Breast epithelium (tissue), 4 donors: ENCODE measurements around the gene SEMA4C. TPM values are rescaled to one million over a fixed set of nuclear protein-coding genes. Genes with fewer than 3 reads are reported as not detected.
"Not testable (repeated sequence)": the region's sequence is repeated elsewhere in the genome, so short reads cannot be mapped to it uniquely, and the experiment has no call there.

Source experiments
- DNase-seq, 2 donors: peaks; one replicate each; pipeline ENCODE4 v3.0.0-alpha.2; 2019; ENCODE audit warnings: low spot score in 2 of 2
- H3K27ac ChIP-seq, 2 donors: fragments of 200-600 bp; sonication (generic) in 1 of 2; one replicate each; pipeline ENCODE4 v1.5.1; 2016 to 2019; ENCODE audit warnings: mild to moderate bottlenecking in 1 of 2
- H3K27me3 ChIP-seq, 2 donors: fragments of 200-600 bp; sonication (generic) in 1 of 2; one replicate each; pipeline versions ENCODE4 v1.5.1 to v1.6.0; 2017 to 2019; ENCODE audit warnings: control low read depth in 1 of 2, mild to moderate bottlenecking in 1 of 2
- H3K36me3 ChIP-seq: fragments of 200-600 bp; one replicate; pipeline ENCODE4 v1.5.1; 2019
- H3K4me1 ChIP-seq, 2 donors: fragments of 200-600 bp; sonication (generic); one replicate each; pipeline ENCODE4 v1.5.1; 2016 to 2019; ENCODE audit warnings: control low read depth in 1 of 2
- H3K4me3 ChIP-seq, 3 donors: fragments of 200-600 bp; sonication (generic); 1 replicate in 2 of 3; 2 replicates in 1 of 3; pipeline ENCODE4 v1.5.1; 2016 to 2019; ENCODE audit warnings: mild to moderate bottlenecking in 3 of 3, moderate library complexity in 2 of 3
- H3K9me3 ChIP-seq, 2 donors: fragments of 200-600 bp; sonication (generic) in 1 of 2; one replicate each; pipeline ENCODE4 v1.5.1; 2016 to 2019; ENCODE audit warnings: control low read depth in 1 of 2
- CTCF ChIP-seq, 3 donors: fragments of 450-650 bp; IDR thresholded peaks; one replicate each; pipeline ENCODE4 v1.5.1; 2016 to 2017; ENCODE audit warnings: antibody characterized with exemption in 3 of 3, mild to moderate bottlenecking in 3 of 3, moderate library complexity in 3 of 3
- POLR2A ChIP-seq: fragments of 450-650 bp; IDR thresholded peaks from one replicate; pipeline ENCODE4 v1.6.1; 2016; ENCODE audit warnings: antibody characterized with exemption, mild to moderate bottlenecking, moderate library complexity
- POLR2AphosphoS5 ChIP-seq, 3 donors: sonication (generic); formaldehyde crosslinking; IDR thresholded peaks; one replicate each; pipeline ENCODE4 v1.6.1; 2017; ENCODE audit warnings: antibody characterized with exemption in 3 of 3
- intact Hi-C: fragments of 100-400 bp; cut with DNase I; formaldehyde crosslinking; loops from one replicate; pipeline ENCODE4 v1.15.1; 2023; ENCODE audit warnings: low total_unique reads
- total RNA-seq, 3 donors: library from RNA; depleted of rRNA; stranded (reverse); fragments of >200 nt; gene quantifications; one replicate each; pipeline ENCODE4 v1.1.0, GENCODE V29; 2016

The SEMA4C gene
- total RNA-seq, 3 donors from 2014 or later, result 17.9 to 37.3 (median 31.5) TPM

GRCh38 chr2:96863575-96864342 lies 6.1 kb downstream of the SEMA4C start:
- DNase-seq, result no peak
- peaks cover 6 to 18% of the 10 kb centered on the region in 2 donors for H3K4me1 ChIP-seq
- H3K9me3 ChIP-seq, result no peaks in the 10 kb centered on the region
- H3K36me3 ChIP-seq, result no peaks in the 10 kb centered on the region
- no peak overlapping the region for H3K4me3 ChIP-seq
- H3K27me3 ChIP-seq, result no peaks in the 10 kb centered on the region
- TF ChIP-seq POLR2AphosphoS5 (IDR thresholded peaks at IDR 0.05), result no peak
- no peak for TF ChIP-seq POLR2A
- TF ChIP-seq CTCF (IDR thresholded peaks at IDR 0.05), result no peak
- intact Hi-C loops, result no loop called here
- peak overlapping the region in 1 of 2 donors; percentile 96 for H3K27ac ChIP-seq

- H3K9me3 ChIP-seq, H3K27me3 ChIP-seq, H3K4me3 ChIP-seq, H3K36me3 ChIP-seq, DNase-seq, intact Hi-C loops: not testable (repeated sequence)
- peaks cover 6 to 20% of the 10 kb centered on the region in 2 donors for H3K4me1 ChIP-seq
- H3K27ac ChIP-seq, result peak overlapping the region in 1 of 2 donors; percentile 96
Measured at GRCh38 chr2:96863056-96863455, 6.8 kb downstream of the SEMA4C start.

GRCh38 chr2:96861074-96861473 lies 8.8 kb downstream of the SEMA4C start:
- Histone ChIP-seq H3K27ac (no peak overlapping the region), H3K9me3 (no peaks in the 10 kb centered on the region), H3K27me3 (no peaks in the 10 kb centered on the region), H3K4me1 (peaks cover 5 to 6% of the 10 kb centered on the region in 2 donors), H3K36me3 (no peaks in the 10 kb centered on the region), H3K4me3 (no peak overlapping the region)
- DNase-seq, result no peak
- TF ChIP-seq CTCF (IDR thresholded peaks at IDR 0.05) (no peak), POLR2A (no peak), POLR2AphosphoS5 (IDR thresholded peaks at IDR 0.05) (no peak)
- intact Hi-C loops, result no loop called here

GRCh38 chr2:96860065-96861029 lies 9.5 kb downstream of the SEMA4C start:
- intact Hi-C loops, result no loop called here
- Histone ChIP-seq H3K27ac (peak overlapping the region; percentile 17 to 74), H3K9me3 (no peaks in the 10 kb centered on the region), H3K4me3 (no peak overlapping the region), H3K27me3 (no peaks in the 10 kb centered on the region), H3K36me3 (no peaks in the 10 kb centered on the region), H3K4me1 (peaks cover 5 to 6% of the 10 kb centered on the region in 2 donors)
- no peak for DNase-seq
- TF ChIP-seq CTCF (IDR thresholded peaks at IDR 0.05), result no peak
- TF ChIP-seq POLR2AphosphoS5 (IDR thresholded peaks at IDR 0.05), result peak in 1 of 3 donors; percentile 3
- TF ChIP-seq POLR2A, result no peak

GRCh38 chr2:96859681-96860064 lies 10.2 kb downstream of the SEMA4C start:
- Histone ChIP-seq H3K27ac (peak overlapping the region; percentile 74 to 78), H3K36me3 (no peaks in the 10 kb centered on the region), H3K4me3 (no peak overlapping the region), H3K4me1 (peaks cover 5 to 6% of the 10 kb centered on the region in 2 donors), H3K9me3 (no peaks in the 10 kb centered on the region), H3K27me3 (no peaks in the 10 kb centered on the region)
- DNase-seq, result no peak
- intact Hi-C loops, result no loop called here
- TF ChIP-seq POLR2AphosphoS5 (IDR thresholded peaks at IDR 0.05), result no peak
